ENCODE results near the gene PRR5L.

- TF ChIP-seq CTCF (IDR thresholded peaks at IDR 0.05; ENCODE audit: low read depth, low read length, poor library complexity, severe bottlenecking) = no peak
- no peak for TF ChIP-seq EZH2phosphoT487 (IDR thresholded peaks at IDR 0.05; ENCODE audit: borderline replicate concordance, low read length)
Measured at GRCh38 chr11:36268337-36268985, 27.6 kb upstream of the PRR5L start.
